GM18909 (cell line): ENCODE results near the gene KNDC1.
"Not testable (repeated sequence)": the region's sequence is repeated elsewhere in the genome, so short reads cannot be mapped to it uniquely, and the experiment has no call there.

Experiments used
- ATAC-seq: cut with Tn5 transposase; IDR thresholded peaks from one replicate; pipeline ENCODE4 v1.9.1; 2021; ENCODE audit warnings: mild to moderate bottlenecking; ENCODE audit not compliant: unreplicated experiment, poor library complexity

The KNDC1 gene

GRCh38 chr10:133234796-133235195 is 74.8 kb downstream of the KNDC1 start:
- ATAC-seq = not testable (repeated sequence)

- ATAC-seq = no peak
Measured at GRCh38 chr10:133235265-133235855, 75.3 kb downstream of the KNDC1 start.

- no peak for ATAC-seq
Measured at GRCh38 chr10:133235932-133236331, 75.9 kb downstream of the KNDC1 start.

GRCh38 chr10:133236401-133237240 is 76.6 kb downstream of the KNDC1 start:
- no peak for ATAC-seq

- ATAC-seq = no peak
Measured at GRCh38 chr10:133237241-133237587, 77.2 kb downstream of the KNDC1 start.

GRCh38 chr10:133237588-133238465 is 77.8 kb downstream of the KNDC1 start, which contains the start of gene VENTX:
Gene VENTX (plus strand): TSS chr10:133237855. CDS start chr10:133237915, 60 bp downstream.
- no peak for ATAC-seq

GRCh38 chr10:133238466-133238804 is 78.4 kb downstream of the KNDC1 start:
- ATAC-seq = no peak

- ATAC-seq = no peak
Measured at GRCh38 chr10:133239990-133240389, 80.0 kb downstream of the KNDC1 start.

- no peak for ATAC-seq
Measured at GRCh38 chr10:133241501-133242205, 81.6 kb downstream of the KNDC1 start.

- no peak for ATAC-seq
Measured at GRCh38 chr10:133242611-133243356, 82.8 kb downstream of the KNDC1 start.

- ATAC-seq = no peak
Measured at GRCh38 chr10:133243593-133243992, 83.6 kb downstream of the KNDC1 start.

- ATAC-seq = no peak
Measured at GRCh38 chr10:133245439-133246235, 85.6 kb downstream of the KNDC1 start.

- no peak for ATAC-seq
Measured at GRCh38 chr10:133246236-133246626, 86.2 kb downstream of the KNDC1 start.

- no peak for ATAC-seq
Measured at GRCh38 chr10:133247681-133248333, 87.8 kb downstream of the KNDC1 start.

- no peak for ATAC-seq
Measured at GRCh38 chr10:133248334-133248715, 88.3 kb downstream of the KNDC1 start.

- no peak for ATAC-seq
Measured at GRCh38 chr10:133249094-133249780, 89.2 kb downstream of the KNDC1 start.

GRCh38 chr10:133249975-133250754 is 90.1 kb downstream of the KNDC1 start:
- no peak for ATAC-seq
